ENCODE data around the gene TM4SF1. TPM values are rescaled to one million over a fixed set of nuclear protein-coding genes. Genes with fewer than 3 reads are reported as not detected.
"Not testable (repeated sequence)": the region's sequence is repeated elsewhere in the genome, so short reads cannot be mapped to it uniquely, and the experiment has no call there.

TM4SF1 gene
- total RNA-seq, 1 experiment from 2014 or later = 0.66 TPM

GRCh38 chr3:149381173-149382100 is 4.0 kb upstream of the TM4SF1 start:
- H4K20me1 ChIP-seq (ENCODE audit: insufficient read depth) = no peaks in the 10 kb centered on the region
- H3K9ac ChIP-seq (ENCODE audit: low read length) = no peak overlapping the region
- POLR2A ChIA-PET = no interaction called here

GRCh38 chr3:149380220-149380619 is 2.8 kb upstream of the TM4SF1 start:
- RAD21 ChIA-PET (ENCODE audit: low non-redundant PET in 1 of 2, low total read pairs in 2 of 2, uncharacterized antibody in 2 of 2, unreplicated experiment in 2 of 2); H3K36me3 ChIP-seq (ENCODE audit: control insufficient read depth in 1 of 2, insufficient read depth in 2 of 2, low read length in 2 of 2); ATAC-seq; H3K4me1 ChIP-seq (ENCODE audit: control insufficient read depth in 1 of 2, insufficient read depth in 2 of 2, low read length in 2 of 2); intact Hi-C loops (cut with micrococcal nuclease); H3K9me2 ChIP-seq (ENCODE audit: insufficient read depth); H3K4me2 ChIP-seq (ENCODE audit: low read length); DNase-seq (ENCODE audit: low read depth, low spot score); CTCF ChIA-PET; H2AFZ ChIP-seq (ENCODE audit: low read depth, low read length, poor library complexity, severe bottlenecking); H3K9me3 ChIP-seq (ENCODE audit: control insufficient read depth in 1 of 2, insufficient read depth in 1 of 2, low read depth in 1 of 2, low read length in 2 of 2); H4K20me1 ChIP-seq (ENCODE audit: insufficient read depth); BruUV-seq (replicated peaks); H3K79me2 ChIP-seq (ENCODE audit: insufficient read depth, low read length); H3K4me3 ChIP-seq (replicated peaks in 1 of 2; ENCODE audit: low read depth in 1 of 2, low read length in 2 of 2); H3K27ac ChIP-seq (ENCODE audit: low read depth, low read length); POLR2A ChIA-PET; H3K9ac ChIP-seq (ENCODE audit: low read length); H3K27me3 ChIP-seq (ENCODE audit: insufficient read depth, low read length): not testable (repeated sequence)

More at GRCh38 chr3:149381173-149382100, 4.0 kb upstream of the TM4SF1 start:
- no peak overlapping the region for H2AFZ ChIP-seq (ENCODE audit: low read depth, low read length, poor library complexity, severe bottlenecking)
- no peaks in the 10 kb centered on the region for H3K36me3 ChIP-seq (ENCODE audit: control insufficient read depth in 1 of 2, insufficient read depth in 2 of 2, low read length in 2 of 2)
- ATAC-seq = no peak
- TF ChIP-seq SIN3A (IDR thresholded peaks at IDR 0.05; ENCODE audit: low read depth) = no peak
- no peak for TF ChIP-seq POLR2A (IDR thresholded peaks at IDR 0.05; ENCODE audit: borderline replicate concordance, extremely low read depth, insufficient read depth, insufficient read length)
- TF ChIP-seq ATF3 (IDR thresholded peaks at IDR 0.05) = no peak
- TF ChIP-seq RAD21 (IDR thresholded peaks at IDR 0.05; ENCODE audit: low read depth) = no peak
- no peak for TF ChIP-seq EGR1 (IDR thresholded peaks at IDR 0.05; ENCODE audit: low read depth)
- TF ChIP-seq FOSL1 (IDR thresholded peaks at IDR 0.05; ENCODE audit: low read depth) = no peak
- no peak for TF ChIP-seq SRF (IDR thresholded peaks at IDR 0.05; ENCODE audit: low read depth)
- no peak for TF ChIP-seq YY1 (IDR thresholded peaks at IDR 0.05; ENCODE audit: extremely low read depth, insufficient replicate concordance, low read depth, low read length)
- TF ChIP-seq REST (IDR thresholded peaks at IDR 0.05; ENCODE audit: low read depth) = no peak
- ChIA-PET RAD21 (ENCODE audit: low non-redundant PET in 1 of 2, low total read pairs in 2 of 2, uncharacterized antibody in 2 of 2, unreplicated experiment in 2 of 2) (no interaction called here), CTCF (no interaction called here)
- H3K9me2 ChIP-seq (ENCODE audit: insufficient read depth) = no peaks in the 10 kb centered on the region
- no peak overlapping the region for H3K4me3 ChIP-seq (replicated peaks in 1 of 2; ENCODE audit: low read depth in 1 of 2, low read length in 2 of 2)
- no peak for DNase-seq (ENCODE audit: low read depth, low spot score)
- intact Hi-C loops (cut with micrococcal nuclease) = no loop called here
- H3K27me3 ChIP-seq (ENCODE audit: insufficient read depth, low read length) = peaks cover 3% of the 10 kb centered on the region; the same call in 1 of the 2 replicates
- H3K4me1 ChIP-seq (ENCODE audit: control insufficient read depth in 1 of 2, insufficient read depth in 2 of 2, low read length in 2 of 2) = peaks cover 11 to 21% of the 10 kb centered on the region in 2 experiments
- BruUV-seq (replicated peaks) = no TSS peak
- H3K79me2 ChIP-seq (ENCODE audit: insufficient read depth, low read length) = no peaks in the 10 kb centered on the region
- H3K27ac ChIP-seq (ENCODE audit: low read depth, low read length) = no peak overlapping the region
- no peak overlapping the region for H3K4me2 ChIP-seq (ENCODE audit: low read length)
- H3K9me3 ChIP-seq (ENCODE audit: control insufficient read depth in 1 of 2, insufficient read depth in 1 of 2, low read depth in 1 of 2, low read length in 2 of 2) = no peaks in the 10 kb centered on the region
